Neural cell (in vitro differentiated cells): ENCODE results near the gene SFI1. TPM values are rescaled to one million over a fixed set of nuclear protein-coding genes. Genes with fewer than 3 reads are reported as not detected.

ENCODE experiments used
- H2AFZ ChIP-seq: fragments of 200-600, 300-800 bp; sonication (generic), shearing (Covaris generic); 2 replicates; pipeline ENCODE4 v1.6.0; 2014; ENCODE audit warnings: low read depth, mild to moderate bottlenecking, antibody characterized with exemption, low read length, moderate library complexity
- H3F3A ChIP-seq: fragments of 200-600 bp; shearing (Covaris generic); 2 replicates; pipeline ENCODE4 v1.6.1; 2016; ENCODE audit warnings: mild to moderate bottlenecking, moderate library complexity, mixed read lengths, antibody characterized with exemption, low read length; ENCODE audit not compliant: insufficient read depth, poor library complexity, severe bottlenecking
- H3K27ac ChIP-seq: fragments of 200-600, 300-800 bp; sonication (generic), shearing (Covaris generic); 2 replicates; pipeline ENCODE4 v1.5.1; 2014; ENCODE audit warnings: mild to moderate bottlenecking, low read length, moderate library complexity
- H3K27me3 ChIP-seq: fragments of 300-800, 200-600 bp; sonication (generic), shearing (Covaris generic); 2 replicates; pipeline ENCODE4 v1.6.0; 2014; ENCODE audit warnings: mild to moderate bottlenecking, low read depth, low read length, moderate library complexity; ENCODE audit not compliant: insufficient read depth
- H3K36me3 ChIP-seq: fragments of 300-800, 200-600 bp; sonication (generic), shearing (Covaris generic); 2 replicates; pipeline ENCODE4 v1.5.1; 2014; ENCODE audit warnings: mild to moderate bottlenecking, antibody characterized with exemption, low read length, moderate library complexity; ENCODE audit not compliant: insufficient read depth
- H3K4me2 ChIP-seq: fragments of 300-800, 200-600 bp; sonication (generic), shearing (Covaris generic); 2 replicates; pipeline ENCODE4 v1.6.0; 2014; ENCODE audit warnings: mild to moderate bottlenecking, low read length
- H3K4me3 ChIP-seq: fragments of 300-800, 200-600 bp; sonication (generic), shearing (Covaris generic); 2 replicates; pipeline ENCODE4 v1.5.1; 2014; ENCODE audit warnings: mild to moderate bottlenecking, low read length, moderate library complexity
- H3K79me2 ChIP-seq: fragments of 200-600 bp; shearing (Covaris generic); replicated peaks from 2 replicates; pipeline ENCODE4 v1.6.0; 2014; ENCODE audit warnings: mild to moderate bottlenecking, low read length, moderate library complexity; ENCODE audit not compliant: insufficient read depth
- H3K9ac ChIP-seq: fragments of 300-800, 200-600 bp; sonication (generic), shearing (Covaris generic); 2 replicates; pipeline ENCODE4 v1.6.1; 2016; ENCODE audit warnings: mild to moderate bottlenecking, low read length, mixed read lengths
- H3K9me2 ChIP-seq: fragments of 200-600 bp; shearing (Covaris generic); 2 replicates; pipeline ENCODE4 v1.6.1; 2016; ENCODE audit warnings: mild to moderate bottlenecking, low read length, mixed read lengths; ENCODE audit not compliant: insufficient read depth
- H3K9me3 ChIP-seq: fragments of 200-600, 300-800 bp; sonication (generic), shearing (Covaris generic); 2 replicates; pipeline ENCODE4 v1.6.1; 2016; ENCODE audit warnings: mild to moderate bottlenecking, mixed run types, low read length, moderate library complexity, mixed read lengths
- H4K20me1 ChIP-seq: fragments of 200-600 bp; shearing (Covaris generic); 2 replicates; pipeline ENCODE4 v1.6.1; 2016; ENCODE audit warnings: mild to moderate bottlenecking, mixed run types; ENCODE audit not compliant: insufficient read depth
- CTCF ChIP-seq: fragments of 450-650 bp; IDR thresholded peaks from 2 replicates; pipeline ENCODE4 v1.5.1; 2014; ENCODE audit warnings: antibody characterized with exemption, mild to moderate bottlenecking, moderate library complexity; ENCODE audit not compliant: poor library complexity, severe bottlenecking
- EP300 ChIP-seq: fragments of 450-650 bp; conservative IDR thresholded peaks from 2 replicates; pipeline ENCODE4 v1.6.1; 2014; ENCODE audit warnings: antibody characterized with exemption, mild to moderate bottlenecking, moderate library complexity; ENCODE audit not compliant: poor library complexity, severe bottlenecking
- EZH2 ChIP-seq: fragments of 200-600, 300-800 bp; shearing (Covaris generic), sonication (generic); IDR thresholded peaks from 2 replicates; pipeline ENCODE4 v1.6.1; 2014; ENCODE audit warnings: antibody characterized with exemption, low read length, borderline replicate concordance, mild to moderate bottlenecking; ENCODE audit not compliant: insufficient read depth, poor library complexity, severe bottlenecking
- MXI1 ChIP-seq: fragments of 450-650 bp; conservative IDR thresholded peaks from 2 replicates; pipeline ENCODE4 v1.6.1; 2014; ENCODE audit warnings: antibody characterized with exemption, mild to moderate bottlenecking; ENCODE audit not compliant: poor library complexity, severe bottlenecking
- POLR2AphosphoS5 ChIP-seq: IDR thresholded peaks from 2 replicates; pipeline ENCODE4 v1.6.1; 2012
- RAD21 ChIP-seq: fragments of 450-650 bp; conservative IDR thresholded peaks from 2 replicates; pipeline ENCODE4 v1.6.1; 2014; ENCODE audit warnings: antibody characterized with exemption, mild to moderate bottlenecking, moderate library complexity
- REST ChIP-seq: IDR thresholded peaks from 2 replicates; pipeline ENCODE4 v1.6.1; 2012; ENCODE audit warnings: borderline replicate concordance
- SMC3 ChIP-seq: fragments of 450-650 bp; conservative IDR thresholded peaks from 2 replicates; pipeline ENCODE4 v1.6.1; 2014; ENCODE audit warnings: antibody characterized with exemption, mild to moderate bottlenecking, moderate library complexity; ENCODE audit not compliant: poor library complexity
- TAF1 ChIP-seq: IDR thresholded peaks from 2 replicates; pipeline ENCODE4 v1.6.1; 2012; ENCODE audit warnings: low read depth
- polyA plus RNA-seq: library from polyadenylated mRNA; depleted of rRNA; stranded (reverse); fragments of >200 nt; gene quantifications from 2 replicates; pipeline ENCODE4 v1.2.3, GENCODE V29; 2014

Gene SFI1
- polyA plus RNA-seq, 1 donor from 2014 or later, result 19.9 TPM

GRCh38 chr22:31461699-31462098, 34.6 kb upstream of the SFI1 start:
- Histone ChIP-seq H3K9me2 (no peaks in the 10 kb centered on the region), H3K4me3 (no peak overlapping the region), H2AFZ (no peak overlapping the region), H4K20me1 (no peaks in the 10 kb centered on the region), H3K27me3 (no peaks in the 10 kb centered on the region), H3K9me3 (no peaks in the 10 kb centered on the region), H3F3A (no peaks in the 10 kb centered on the region), H3K4me2 (no peak overlapping the region), H3K9ac (no peak overlapping the region), H3K36me3 (peaks cover 11% of the 10 kb centered on the region), H3K79me2 (no peaks in the 10 kb centered on the region), H3K27ac (no peak overlapping the region)
- no peak for TF ChIP-seq REST
- TF ChIP-seq SMC3, result no peak
- no peak for TF ChIP-seq TAF1
- TF ChIP-seq EP300, result no peak
- no peak for TF ChIP-seq RAD21
- TF ChIP-seq EZH2, result no peak
- no peak for TF ChIP-seq POLR2AphosphoS5
- no peak for TF ChIP-seq CTCF
- no peak for TF ChIP-seq MXI1

DNA sequence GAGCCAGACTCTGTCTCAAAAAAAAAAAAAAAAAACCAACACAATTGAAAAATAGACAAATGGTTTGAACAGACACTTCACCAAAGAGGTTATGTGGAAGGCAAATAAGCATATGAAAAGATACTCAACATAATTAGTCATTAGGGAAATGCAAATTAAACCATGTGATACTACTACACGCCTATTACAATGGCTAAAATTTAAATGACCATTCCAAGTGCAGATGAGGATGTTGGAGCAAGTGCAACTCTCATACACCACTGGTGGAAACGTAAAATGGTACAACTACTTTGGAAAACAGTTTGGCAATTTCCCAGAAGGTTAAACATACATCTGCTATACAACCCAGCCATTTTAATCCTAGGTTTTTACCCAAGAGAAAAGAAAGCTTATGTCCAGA, 31.0 kb upstream of the SFI1 start:
- no peak overlapping the region for H3K9ac ChIP-seq
- no peaks in the 10 kb centered on the region for H3K9me3 ChIP-seq
- peaks cover 14% of the 10 kb centered on the region for H3K36me3 ChIP-seq
- no peak overlapping the region for H3K27ac ChIP-seq
- no peak overlapping the region for H3K4me2 ChIP-seq
- no peak for TF ChIP-seq POLR2AphosphoS5
- H3F3A ChIP-seq, result no peaks in the 10 kb centered on the region
- H3K27me3 ChIP-seq, result no peaks in the 10 kb centered on the region
- no peak overlapping the region for H3K4me3 ChIP-seq
- no peaks in the 10 kb centered on the region for H3K9me2 ChIP-seq
- no peaks in the 10 kb centered on the region for H3K79me2 ChIP-seq
- no peak overlapping the region for H2AFZ ChIP-seq
- H4K20me1 ChIP-seq, result no peaks in the 10 kb centered on the region

- no peaks in the 10 kb centered on the region for H4K20me1 ChIP-seq
- no peak overlapping the region for H2AFZ ChIP-seq
- TF ChIP-seq POLR2AphosphoS5 (no peak), SMC3 (no peak), EZH2 (no peak), REST (no peak), RAD21 (no peak), MXI1 (no peak), TAF1 (no peak), CTCF (no peak), EP300 (no peak)
- no peaks in the 10 kb centered on the region for H3F3A ChIP-seq
- no peak overlapping the region for H3K27ac ChIP-seq
- H3K4me3 ChIP-seq, result no peak overlapping the region
- H3K27me3 ChIP-seq, result no peaks in the 10 kb centered on the region
- no peaks in the 10 kb centered on the region for H3K9me3 ChIP-seq
- no peak overlapping the region for H3K4me2 ChIP-seq
- H3K9me2 ChIP-seq, result no peaks in the 10 kb centered on the region
- H3K9ac ChIP-seq, result no peak overlapping the region
- H3K36me3 ChIP-seq, result no peaks in the 10 kb centered on the region
- peaks cover 18% of the 10 kb centered on the region for H3K79me2 ChIP-seq
These were observed 21.6 kb upstream of the SFI1 start for GRCh38 chr22:31474743-31475142.
